Endothelial cell of umbilical vein (primary cell): ENCODE results near the gene CXCL3. TPM values are rescaled to one million over a fixed set of nuclear protein-coding genes. Genes with fewer than 3 reads are reported as not detected.

ENCODE experiments used
- BruUV-seq: library from RNA; stranded (reverse); fragments of 400-500 nt; replicated peaks from 2 replicates; lab custom pipeline; 2021; lab: Mats Ljungman, UMichigan
- CTCF ChIA-PET: fragments of 300-600, 350-600 bp; sonication (Branson Sonifier 250); formaldehyde crosslinking; loops from one replicate; lab custom pipeline; 2021; ENCODE audit warnings: antibody characterized with exemption, inconsistent platforms; lab: Charles Lee
- POLR2A ChIA-PET: fragments of 300-600, 350-600 bp; sonication (Branson Sonifier 250); formaldehyde crosslinking; loops from one replicate; lab custom pipeline; 2021; ENCODE audit warnings: antibody characterized with exemption, inconsistent platforms; lab: Charles Lee
- DNase-seq: peaks from one replicate; pipeline ENCODE4 v3.0.0-alpha.2; 2011; ENCODE audit warnings: low read depth, low spot score
- FAIRE-seq: peaks from 2 replicates; lab custom pipeline; 2011; peaks lifted over from hg19 to GRCh38; lab: Jason Lieb, UNC
- H2AFZ ChIP-seq: 2 replicates; pipeline ENCODE4 v1.6.0; 2012; ENCODE audit warnings: low read depth, low read length, control low read depth, inconsistent platforms
- H3K27ac ChIP-seq: 2 replicates; pipeline ENCODE4 v1.5.1; 2011; ENCODE audit warnings: low read depth, mild to moderate bottlenecking, control low read depth, low read length, moderate library complexity; ENCODE audit not compliant: insufficient read depth
- H3K27me3 ChIP-seq, 2 experiments: 2 replicates each; pipeline versions ENCODE4 v1.6.0 to v1.6.1; 2011; ENCODE audit warnings: low read length in 2 of 2, mixed read lengths in 1 of 2; ENCODE audit not compliant: control insufficient read depth in 2 of 2, insufficient read depth in 2 of 2
- H3K36me3 ChIP-seq, 2 experiments: 2 replicates in 1 of 2; 3 replicates in 1 of 2; pipeline ENCODE4 v1.5.1; 2011; ENCODE audit warnings: low read length in 2 of 2, mild to moderate bottlenecking in 1 of 2, moderate library complexity in 1 of 2; ENCODE audit not compliant: control insufficient read depth in 2 of 2, insufficient read depth in 2 of 2; ENCODE audit errors: extremely low read depth in 1 of 2
- H3K4me1 ChIP-seq: 3 replicates; pipeline ENCODE4 v1.5.1; 2011; ENCODE audit warnings: mild to moderate bottlenecking, low read length; ENCODE audit not compliant: control insufficient read depth, insufficient read depth; ENCODE audit errors: extremely low read depth
- H3K4me2 ChIP-seq: 2 replicates; pipeline ENCODE4 v1.6.1; 2011; ENCODE audit warnings: low read length, control low read depth, mixed read lengths; ENCODE audit not compliant: insufficient read depth
- H3K4me3 ChIP-seq, 3 experiments: fragments of 200-600 bp in 1 of 3; sonication (generic), shearing (Covaris generic) in 1 of 3; replicated peaks in 1 of 3; 2 replicates each; pipeline ENCODE4 v1.5.1; 2011 to 2016; ENCODE audit warnings: control low read depth in 3 of 3, low read length in 3 of 3, mild to moderate bottlenecking in 2 of 3, inconsistent platforms in 1 of 3, low read depth in 1 of 3, moderate library complexity in 1 of 3; ENCODE audit not compliant: insufficient read depth in 1 of 3
- H3K79me2 ChIP-seq: 2 replicates; pipeline ENCODE4 v1.6.0; 2012; ENCODE audit warnings: low read length, inconsistent platforms; ENCODE audit not compliant: control insufficient read depth, insufficient read depth
- H3K9ac ChIP-seq: replicated peaks from 2 replicates; pipeline ENCODE3; 2011; ENCODE audit warnings: low read length, control low read depth; ENCODE audit not compliant: insufficient read depth; ENCODE audit errors: extremely low read depth
- H3K9me1 ChIP-seq: replicated peaks from 3 replicates; pipeline ENCODE4 v1.6.0; 2011; ENCODE audit warnings: mild to moderate bottlenecking, low read length; ENCODE audit not compliant: control insufficient read depth, insufficient read depth; ENCODE audit errors: extremely low read depth
- H3K9me3 ChIP-seq: replicated peaks from 2 replicates; pipeline ENCODE4 v1.5.1; 2012; ENCODE audit warnings: low read length, inconsistent platforms; ENCODE audit not compliant: control insufficient read depth, insufficient read depth
- H4K20me1 ChIP-seq: replicated peaks from 2 replicates; pipeline ENCODE3; 2011; ENCODE audit warnings: mild to moderate bottlenecking, low read length; ENCODE audit not compliant: control insufficient read depth, insufficient read depth; ENCODE audit errors: extremely low read depth
- EZH2 ChIP-seq: IDR thresholded peaks from 2 replicates; pipeline ENCODE4 v1.6.1; 2012; ENCODE audit warnings: borderline replicate concordance, low read depth, mild to moderate bottlenecking, moderate library complexity, low read length, inconsistent platforms; ENCODE audit not compliant: severe bottlenecking
- FOS ChIP-seq: IDR thresholded peaks from 2 replicates; pipeline ENCODE4 v1.6.1; 2011; ENCODE audit warnings: mild to moderate bottlenecking, low read length, moderate library complexity, borderline replicate concordance; ENCODE audit not compliant: insufficient read depth
- GATA2 ChIP-seq: IDR thresholded peaks from 2 replicates; pipeline ENCODE4 v1.7.0; 2011; ENCODE audit warnings: low read depth, mild to moderate bottlenecking, moderate library complexity, mixed read lengths, low read length; ENCODE audit not compliant: insufficient read length, insufficient read depth
- JUN ChIP-seq: IDR thresholded peaks from 2 replicates; pipeline ENCODE4 v1.6.1; 2011; ENCODE audit warnings: borderline replicate concordance, low read depth; ENCODE audit not compliant: insufficient read length, insufficient read depth
- MYC ChIP-seq: IDR thresholded peaks from one replicate; pipeline ENCODE4 v1.6.1; 2011; ENCODE audit warnings: mild to moderate bottlenecking, low read depth, low read length
- POLR2A ChIP-seq: IDR thresholded peaks from 2 replicates; pipeline ENCODE4 v1.6.1; 2012; ENCODE audit warnings: low read depth, mild to moderate bottlenecking, control low read depth, low read length
- POLR2AphosphoS5 ChIP-seq: IDR thresholded peaks from 2 replicates; pipeline ENCODE4 v1.6.1; 2012; ENCODE audit warnings: low read depth, mild to moderate bottlenecking, control low read depth, low read length, moderate library complexity; ENCODE audit not compliant: insufficient read depth
- dilution Hi-C: fragments of 300-500 bp; cut with MboI; formaldehyde crosslinking; loops from one replicate; pipeline ENCODE4 v1.15.0; 2019; ENCODE audit warnings: low sequenced_read_pairs; ENCODE audit not compliant: extremely low pct_ligation_motif_present
- intact Hi-C: fragments of 100-400 bp; cut with micrococcal nuclease; formaldehyde crosslinking; loops from one replicate; pipeline ENCODE4 v1.10.0; 2022
- polyA plus RNA-seq, 4 experiments: library from polyadenylated mRNA; depleted of rRNA in 3 of 4; stranded (reverse) in 3 of 4; unstranded in 1 of 4; fragments of >200 nt; gene quantifications; 2 replicates each; pipeline versions ENCODE4 v1.2.1 to v1.2.3, GENCODE V29; 2011 to 2012; ENCODE audit warnings: missing spikeins in 1 of 4
- total RNA-seq: library from RNA; stranded (reverse); gene quantifications from 2 replicates; pipeline ENCODE4 v1.2.3, GENCODE V29; 2021
- TF ChIP-seq, protein P1 (sequence below): IDR thresholded peaks from 2 replicates; pipeline ENCODE4 v1.6.1; 2011; ENCODE audit not compliant: insufficient read depth, insufficient read length
- TF ChIP-seq, protein P2 (sequence below), 2 donors: IDR thresholded peaks; 1 replicate in 1 of 2; 2 replicates in 1 of 2; pipeline ENCODE4 v1.5.1; 2011; ENCODE audit warnings: low read length in 2 of 2, mild to moderate bottlenecking in 2 of 2, moderate library complexity in 2 of 2, control low read depth in 1 of 2, inconsistent platforms in 1 of 2, low read depth in 1 of 2; ENCODE audit not compliant: insufficient read depth in 1 of 2; ENCODE audit errors: extremely low read depth in 1 of 2

Gene CXCL3
- total and polyA plus RNA-seq, 2 donors (not counting 3 experiments of a cell fraction or from before 2014, with no cell fraction given): 1.1 to 1.3 TPM

DNA sequence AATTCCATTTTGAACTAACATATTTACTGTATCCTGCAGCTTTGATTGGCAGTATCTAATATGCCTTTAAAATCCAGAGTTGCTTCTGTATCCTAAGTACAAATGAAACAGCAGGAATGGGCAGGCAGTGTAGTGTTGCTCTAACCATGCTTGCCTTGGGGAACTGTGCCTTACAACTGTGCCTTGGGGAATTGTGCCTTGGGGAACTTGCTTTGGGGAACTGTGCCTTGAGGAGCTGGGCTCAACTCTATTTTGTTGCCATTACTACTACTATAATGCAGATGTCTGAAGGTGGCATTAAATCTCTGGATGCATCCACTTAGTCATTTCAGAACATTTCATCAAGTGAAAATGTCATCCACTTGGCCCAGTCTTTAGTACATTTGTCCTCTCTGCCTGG, 6.9 kb downstream of the CXCL3 start:
- Histone ChIP-seq H3K4me1 (peaks cover 9% of the 10 kb centered on the region), H4K20me1 (no peaks in the 10 kb centered on the region), H3K9me1 (no peaks in the 10 kb centered on the region), H3K4me2 (no peak overlapping the region), H3K9ac (no peak overlapping the region), H2AFZ (no peak overlapping the region), H3K27ac (no peak overlapping the region), H3K27me3 (no peaks in the 10 kb centered on the region), H3K4me3 (no peak overlapping the region), H3K36me3 (no peaks in the 10 kb centered on the region), H3K9me3 (no peaks in the 10 kb centered on the region), H3K79me2 (no peaks in the 10 kb centered on the region)
- ChIA-PET CTCF (interaction anchor here (0.9 to 1.3 kb wide), 5 partner anchors 25 to 103 kb away, joined by 3 to 4 read pairs (median 3); partner anchors contain the start of gene CXCL2), POLR2A (no interaction called here)
- DNase-seq (no peak), FAIRE-seq (no peak)
- BruUV-seq: no TSS peak
- intact Hi-C loops: no loop called here
- dilution Hi-C loops: no loop called here
- no peak for TF ChIP-seq GATA2

DNA sequence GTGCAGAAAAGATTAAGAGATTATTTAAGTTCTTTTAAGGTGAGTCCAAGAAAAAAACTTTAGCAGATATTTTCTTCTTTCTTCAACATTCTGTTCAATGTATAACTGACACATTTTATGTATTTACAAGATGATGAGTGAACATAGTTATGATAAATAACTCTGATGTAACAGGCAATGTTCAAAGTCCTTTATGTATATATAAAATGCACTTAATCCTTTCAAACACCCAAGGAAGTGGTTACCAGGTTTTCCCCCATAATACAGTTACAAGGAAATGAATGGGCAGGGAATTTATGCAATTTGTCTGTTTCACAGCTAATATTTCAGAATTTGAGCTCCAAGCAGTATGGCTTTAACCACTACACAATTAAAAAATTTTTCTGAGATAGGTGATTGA, 8.2 kb downstream of the CXCL3 start:
- H4K20me1 ChIP-seq: no peaks in the 10 kb centered on the region
- H3K4me2 ChIP-seq: no peak overlapping the region
- DNase-seq (no peak), FAIRE-seq (no peak)
- no peaks in the 10 kb centered on the region for H3K36me3 ChIP-seq
- no peaks in the 10 kb centered on the region for H3K9me1 ChIP-seq
- H3K9ac ChIP-seq: no peak overlapping the region
- no peak overlapping the region for H3K27ac ChIP-seq
- H3K27me3 ChIP-seq: no peaks in the 10 kb centered on the region
- H3K4me1 ChIP-seq: peaks cover 9% of the 10 kb centered on the region
- no peaks in the 10 kb centered on the region for H3K9me3 ChIP-seq
- POLR2A ChIA-PET: no interaction called here
- CTCF ChIA-PET: interaction anchor here (0.7 to 1.5 kb wide), 3 partner anchors 8 to 10 kb away, joined by 3 to 4 read pairs (median 3); partner anchors contain the start of gene CXCL3
- H3K79me2 ChIP-seq: no peaks in the 10 kb centered on the region
- no peak overlapping the region for H2AFZ ChIP-seq
- no TSS peak for BruUV-seq
- intact Hi-C loops: no loop called here
- no peak for TF ChIP-seq POLR2A
- no peak for TF ChIP-seq EZH2
- TF ChIP-seq POLR2AphosphoS5: no peak
- TF ChIP-seq, protein P1, sequence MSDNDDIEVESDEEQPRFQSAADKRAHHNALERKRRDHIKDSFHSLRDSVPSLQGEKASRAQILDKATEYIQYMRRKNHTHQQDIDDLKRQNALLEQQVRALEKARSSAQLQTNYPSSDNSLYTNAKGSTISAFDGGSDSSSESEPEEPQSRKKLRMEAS: no peak
- TF ChIP-seq JUN: no peak
- TF ChIP-seq, protein P2, sequence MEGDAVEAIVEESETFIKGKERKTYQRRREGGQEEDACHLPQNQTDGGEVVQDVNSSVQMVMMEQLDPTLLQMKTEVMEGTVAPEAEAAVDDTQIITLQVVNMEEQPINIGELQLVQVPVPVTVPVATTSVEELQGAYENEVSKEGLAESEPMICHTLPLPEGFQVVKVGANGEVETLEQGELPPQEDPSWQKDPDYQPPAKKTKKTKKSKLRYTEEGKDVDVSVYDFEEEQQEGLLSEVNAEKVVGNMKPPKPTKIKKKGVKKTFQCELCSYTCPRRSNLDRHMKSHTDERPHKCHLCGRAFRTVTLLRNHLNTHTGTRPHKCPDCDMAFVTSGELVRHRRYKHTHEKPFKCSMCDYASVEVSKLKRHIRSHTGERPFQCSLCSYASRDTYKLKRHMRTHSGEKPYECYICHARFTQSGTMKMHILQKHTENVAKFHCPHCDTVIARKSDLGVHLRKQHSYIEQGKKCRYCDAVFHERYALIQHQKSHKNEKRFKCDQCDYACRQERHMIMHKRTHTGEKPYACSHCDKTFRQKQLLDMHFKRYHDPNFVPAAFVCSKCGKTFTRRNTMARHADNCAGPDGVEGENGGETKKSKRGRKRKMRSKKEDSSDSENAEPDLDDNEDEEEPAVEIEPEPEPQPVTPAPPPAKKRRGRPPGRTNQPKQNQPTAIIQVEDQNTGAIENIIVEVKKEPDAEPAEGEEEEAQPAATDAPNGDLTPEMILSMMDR (IDR thresholded peaks at IDR 0.05; ENCODE audit: extremely low read depth in 1 of 2, insufficient read depth in 1 of 2, low read depth in 1 of 2, low read length in 2 of 2): no peak
- TF ChIP-seq FOS: no peak
- no peak for TF ChIP-seq MYC
- no peak for TF ChIP-seq GATA2
- dilution Hi-C loops: no loop called here
- H3K4me3 ChIP-seq: no peak overlapping the region
